Stomach (tissue), 9 donors: ENCODE measurements around the gene FUT2. TPM values are rescaled to one million over a fixed set of nuclear protein-coding genes. Genes with fewer than 3 reads are reported as not detected.

Source experiments
- DNase-seq, 2 donors: peaks; one replicate each; pipeline versions ENCODE4 v3.0.0 to v3.0.0-alpha.2; 2013 to 2019
- H3K27ac ChIP-seq, 5 donors: fragments of 200-600 bp in 4 of 5; sonication (generic) in 4 of 5; one replicate each; pipeline ENCODE4 v1.5.1; 2013 to 2019; ENCODE audit warnings: mild to moderate bottlenecking in 1 of 5, moderate library complexity in 1 of 5
- H3K27me3 ChIP-seq, 3 donors: fragments of 200-600 bp; sonication (generic); one replicate each; pipeline ENCODE4 v1.5.1; 2017 to 2019; ENCODE audit warnings: mixed run types in 1 of 3
- H3K36me3 ChIP-seq, 4 donors: fragments of 200-600 bp; sonication (generic); 1 replicate in 3 of 4; 2 replicates in 1 of 4; pipeline ENCODE4 v1.5.1; 2016 to 2019
- H3K4me1 ChIP-seq, 4 donors: fragments of 200-600 bp; sonication (generic); one replicate each; pipeline ENCODE4 v1.5.1; 2016 to 2019
- H3K4me3 ChIP-seq, 4 donors: fragments of 200-600 bp; sonication (generic) in 3 of 4; one replicate each; pipeline ENCODE4 v1.5.1; 2016 to 2019; ENCODE audit warnings: mild to moderate bottlenecking in 1 of 4
- H3K9me3 ChIP-seq, 4 donors: fragments of 200-600 bp; sonication (generic); one replicate each; pipeline ENCODE4 v1.5.1; 2016 to 2019
- CTCF ChIP-seq, 7 experiments: fragments of 450-650 bp in 4 of 7; fragments of 200-600 bp in 3 of 7; sonication (generic) in 3 of 7; IDR thresholded peaks; one replicate each; pipeline ENCODE4 v1.5.1; 2016 to 2019; ENCODE audit warnings: antibody characterized with exemption in 7 of 7, control low read depth in 2 of 7, mild to moderate bottlenecking in 1 of 7
- EP300 ChIP-seq: sonication (generic); formaldehyde crosslinking; IDR thresholded peaks from one replicate; pipeline ENCODE4 v1.6.1; 2017; ENCODE audit warnings: antibody characterized with exemption
- POLR2A ChIP-seq, 4 donors: fragments of 450-650 bp; IDR thresholded peaks; one replicate each; pipeline ENCODE4 v1.6.1; 2016; ENCODE audit warnings: antibody characterized with exemption in 4 of 4, control low read depth in 2 of 4, mild to moderate bottlenecking in 1 of 4, moderate library complexity in 1 of 4
- POLR2AphosphoS5 ChIP-seq, 3 donors: sonication (generic); formaldehyde crosslinking; IDR thresholded peaks; one replicate each; pipeline ENCODE4 v1.6.1; 2016; ENCODE audit warnings: antibody characterized with exemption in 3 of 3
- WGBS, 5 donors: extraction: QIAGEN DNeasy Blood & Tissue Kit in 3 of 5; methylation state at CpG; one replicate each; pipeline versions ENCODE4 v1.1.5 to v1.1.7; 2013 to 2018; 5-methylcytosine and 5-hydroxymethylcytosine counted together
- intact Hi-C: fragments of 100-400 bp; cut with DNase I; formaldehyde crosslinking; loops from one replicate; pipeline ENCODE4 v1.15.1; 2023; ENCODE audit warnings: low total_unique reads
- polyA plus RNA-seq, 3 donors: library from polyadenylated mRNA; stranded (reverse); fragments of 200-250 nt; gene quantifications; one replicate each; pipeline ENCODE4 v1.2.3, GENCODE V29; 2013
- total RNA-seq, 5 donors: library from RNA; depleted of rRNA; stranded (reverse); fragments of >200 nt; gene quantifications; one replicate each; pipeline versions ENCODE4 v1.1.0 to v1.2.3, GENCODE V29; 2014 to 2016
- donor health status: healthy with polysubstance abuse.
- donor health status: Bipolar disorder and iron deficiency.
- donor health status: healthy.

Gene FUT2
- total and polyA plus RNA-seq, 8 donors = 22.7 to 76.8 (median 31.1) TPM

DNA sequence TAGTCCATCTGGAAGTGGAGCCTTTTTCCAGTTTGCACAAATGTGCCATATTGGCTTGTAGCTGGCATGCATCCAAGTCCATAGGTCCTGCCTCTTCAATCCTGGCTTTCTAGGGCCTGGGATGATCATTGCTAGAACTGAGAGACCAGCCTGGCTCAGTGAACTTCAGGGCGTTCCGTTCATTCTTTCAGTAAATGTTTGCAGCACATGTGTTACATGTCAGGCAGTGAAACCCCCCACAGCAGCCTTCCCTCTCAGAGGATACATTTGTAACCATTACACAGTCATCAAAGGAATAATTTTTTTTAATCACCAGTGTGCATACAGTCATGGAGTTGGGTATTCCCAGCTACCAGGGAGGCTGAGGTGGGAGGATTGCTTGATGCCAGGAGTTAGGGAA is 9.7 kb downstream of the FUT2 start:
- Histone ChIP-seq H3K27me3 (no peaks in the 10 kb centered on the region), H3K36me3 (peaks cover 4 to 60% (median 32%) of the 10 kb centered on the region in 4 donors), H3K4me3 (no peak overlapping the region), H3K9me3 (no peaks in the 10 kb centered on the region), H3K4me1 (no peaks in the 10 kb centered on the region), H3K27ac (no peak overlapping the region)
- WGBS, 5 donors = 38 to 84% (median 61%) methylated on average over 2 of the region's 2 CpGs
- DNase-seq = no peak
- intact Hi-C loops = no loop called here
- TF ChIP-seq POLR2A (IDR thresholded peaks at IDR 0.05) (no peak), EP300 (no peak), CTCF (IDR thresholded peaks at IDR 0.05) (no peak), POLR2AphosphoS5 (IDR thresholded peaks at IDR 0.05) (no peak)

DNA sequence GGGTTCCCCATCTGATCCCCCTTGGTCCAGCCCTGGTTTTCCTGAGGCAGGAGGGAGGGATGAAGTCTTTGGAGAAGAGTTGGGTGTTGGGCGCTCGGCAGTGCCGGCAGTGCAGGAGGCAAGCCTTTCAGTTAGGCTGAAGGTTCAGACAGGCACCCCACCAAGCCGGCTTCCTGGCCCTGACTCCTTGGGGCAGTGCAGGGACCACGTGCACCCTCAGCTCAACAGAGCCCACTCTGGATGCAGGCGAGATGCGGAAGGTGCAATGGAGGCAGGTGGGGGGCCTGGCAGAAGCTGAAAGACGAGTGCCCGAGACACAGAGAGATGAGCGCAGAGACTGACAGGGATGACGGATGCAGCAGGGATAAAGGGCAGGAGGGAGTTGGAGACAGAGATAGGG is 12.7 kb downstream of the FUT2 start:
- Histone ChIP-seq H3K36me3 (peaks cover 3 to 32% (median 6%) of the 10 kb centered on the region in 4 donors), H3K4me3 (no peak overlapping the region), H3K9me3 (peaks cover 0 to 6% (median 2%) of the 10 kb centered on the region in 4 donors), H3K27ac (no peak overlapping the region), H3K27me3 (no peaks in the 10 kb centered on the region), H3K4me1 (peaks cover 7 to 12% (median 8%) of the 10 kb centered on the region in 4 donors)
- no peak for TF ChIP-seq EP300
- TF ChIP-seq POLR2AphosphoS5 (IDR thresholded peaks at IDR 0.05) = no peak
- no peak for TF ChIP-seq POLR2A (IDR thresholded peaks at IDR 0.05)
- no peak for TF ChIP-seq CTCF (IDR thresholded peaks at IDR 0.05)
- intact Hi-C loops = no loop called here
- WGBS, 5 donors = 53 to 71% (median 58%) methylated on average over 10 to 11 of the region's 11 CpGs
- no peak for DNase-seq

DNA sequence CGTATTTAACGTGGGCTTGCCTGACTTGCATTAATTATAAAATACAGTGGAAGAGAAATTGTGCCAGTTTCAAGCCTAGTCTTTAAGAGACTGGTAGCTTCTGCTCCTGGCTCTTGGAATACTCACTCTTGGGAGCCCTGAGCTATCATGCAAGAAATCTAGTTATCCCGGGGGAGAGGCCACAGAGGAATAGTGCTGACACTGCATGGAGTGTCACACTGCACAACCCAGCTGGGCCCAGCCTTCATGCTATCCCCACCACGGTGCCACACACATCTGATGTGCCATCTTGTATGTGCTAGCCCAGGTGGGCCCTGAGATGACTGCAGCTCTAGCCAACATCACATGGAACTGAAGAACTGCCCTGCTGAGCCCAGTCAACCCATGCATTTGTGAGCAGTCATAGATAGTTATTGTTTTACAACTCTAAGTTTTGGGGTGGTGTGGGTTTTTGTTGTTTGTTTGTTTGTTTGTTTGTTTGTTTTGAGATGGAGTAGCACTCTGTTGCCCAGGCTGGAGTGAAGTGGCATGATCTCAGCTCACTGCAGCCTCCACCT is 15.4 kb downstream of the FUT2 start:
- 90 to 96% (median 93%) methylated on average over 4 of the region's 4 CpGs for WGBS, 5 donors
- intact Hi-C loops = no loop called here
- DNase-seq = no peak
- H3K36me3 ChIP-seq = peaks cover 0 to 12% (median 0%) of the 10 kb centered on the region in 4 donors
- H3K4me1 ChIP-seq = peaks cover 20 to 33% (median 30%) of the 10 kb centered on the region in 4 donors
- H3K27me3 ChIP-seq = no peaks in the 10 kb centered on the region
- peaks cover 0 to 6% (median 2%) of the 10 kb centered on the region in 4 donors for H3K9me3 ChIP-seq
- TF ChIP-seq POLR2A (IDR thresholded peaks at IDR 0.05) (no peak), CTCF (IDR thresholded peaks at IDR 0.05) (no peak), POLR2AphosphoS5 (IDR thresholded peaks at IDR 0.05) (no peak), EP300 (no peak)
- no peak overlapping the region for H3K27ac ChIP-seq
- H3K4me3 ChIP-seq = no peak overlapping the region

DNA sequence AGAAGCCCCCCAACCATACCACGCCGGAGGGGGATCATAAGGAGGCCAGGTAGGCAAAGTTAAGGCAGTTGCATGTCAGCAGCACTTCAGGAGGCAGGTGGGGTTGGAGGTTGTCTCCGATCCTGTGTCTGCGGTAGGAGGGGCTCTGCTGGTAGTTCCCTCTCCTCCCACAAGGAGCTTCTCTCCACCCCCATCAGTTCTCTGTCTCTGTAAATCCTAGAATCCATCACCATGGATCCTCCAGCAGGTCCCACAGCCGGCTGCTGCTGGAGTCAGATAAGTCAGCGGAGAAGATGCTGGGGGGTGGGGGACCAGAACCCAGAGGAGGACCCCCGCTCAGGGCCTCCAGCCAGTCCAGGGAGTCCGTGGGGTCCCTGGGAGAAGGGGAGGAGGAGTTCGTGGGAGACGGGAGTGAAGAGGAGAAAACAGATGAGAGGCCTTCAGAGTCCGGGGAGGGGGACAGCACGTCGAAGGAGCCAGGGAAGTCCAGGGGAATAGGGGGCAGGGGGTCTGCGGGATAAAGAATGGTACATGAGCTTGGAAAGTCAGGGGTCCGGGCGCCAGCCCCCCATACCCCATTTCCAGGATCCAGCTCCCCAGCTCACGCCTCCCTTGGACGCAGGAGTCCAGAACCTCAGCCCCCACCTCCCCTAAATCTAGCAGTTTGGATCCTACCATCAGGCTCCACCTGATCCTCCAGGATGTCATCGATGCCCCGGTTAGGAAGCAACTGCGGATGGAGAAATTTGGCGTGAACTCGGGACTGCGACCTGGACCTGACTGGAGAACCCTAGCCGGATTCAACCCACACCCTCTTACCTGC is 17.5 kb downstream of the FUT2 start:
- WGBS, 5 donors = 24 to 37% (median 28%) methylated on average over 23 to 25 of the region's 25 CpGs
- no peaks in the 10 kb centered on the region for H3K36me3 ChIP-seq
- TF ChIP-seq CTCF (IDR thresholded peaks at IDR 0.05) (peak in 1 of 7 experiments; percentile 11), POLR2AphosphoS5 (IDR thresholded peaks at IDR 0.05) (no peak)
- H3K9me3 ChIP-seq = peaks cover 0 to 6% (median 2%) of the 10 kb centered on the region in 4 donors
- peak overlapping the region; percentile 22 to 87 (median 83) for H3K27ac ChIP-seq
- peak overlapping the region; percentile 56 to 65 (median 62) for H3K4me3 ChIP-seq
- intact Hi-C loops = no loop called here
- DNase-seq = peak in 1 of 2 donors; percentile 42
- peaks cover 29 to 49% (median 43%) of the 10 kb centered on the region in 4 donors for H3K4me1 ChIP-seq
- no peaks in the 10 kb centered on the region for H3K27me3 ChIP-seq
